Urothelium cell line (cell line): ENCODE data around the gene NINL.
"Not testable (repeated sequence)": the region's sequence is repeated elsewhere in the genome, so short reads cannot be mapped to it uniquely, and the experiment has no call there.

ENCODE experiments used
- DNase-seq: peaks from one replicate; pipeline ENCODE4 v3.0.0; 2011; ENCODE audit warnings: low spot score, mixed read lengths
- FAIRE-seq: peaks from 2 replicates; lab custom pipeline; 2011; peaks lifted over from hg19 to GRCh38; lab: Jason Lieb, UNC

Gene NINL

GRCh38 chr20:25600632-25601031 is 15.3 kb upstream of the NINL start:
- FAIRE-seq (no peak), DNase-seq (peak; percentile 25)

- DNase-seq (no peak), FAIRE-seq (no peak)
Measured at GRCh38 chr20:25592135-25592852, 7.0 kb upstream of the NINL start.

- not testable (repeated sequence) for DNase-seq, FAIRE-seq
Measured at GRCh38 chr20:25590778-25591177, 5.4 kb upstream of the NINL start.

- DNase-seq (no peak), FAIRE-seq (no peak)
Measured at GRCh38 chr20:25588491-25588890, 3.2 kb upstream of the NINL start.

GRCh38 chr20:25587536-25587935 is 2.2 kb upstream of the NINL start:
- no peak for FAIRE-seq

GRCh38 chr20:25586877-25587276 is 1.5 kb upstream of the NINL start:
- DNase-seq (no peak), FAIRE-seq (no peak)

More at GRCh38 chr20:25587536-25587935, 2.2 kb upstream of the NINL start:
- DNase-seq = no peak

GRCh38 chr20:25583607-25584006 is 1.7 kb downstream of the NINL start:
- not testable (repeated sequence) for FAIRE-seq, DNase-seq

- FAIRE-seq (no peak), DNase-seq (no peak)
Measured at GRCh38 chr20:25580711-25581110, 4.6 kb downstream of the NINL start.

GRCh38 chr20:25579081-25579770 is 6.1 kb downstream of the NINL start:
- DNase-seq = no peak
- FAIRE-seq = no peak

- DNase-seq (no peak), FAIRE-seq (no peak)
Measured at GRCh38 chr20:25576783-25577530, 8.4 kb downstream of the NINL start.

GRCh38 chr20:25574411-25574810 is 10.9 kb downstream of the NINL start:
- FAIRE-seq (no peak), DNase-seq (no peak)

GRCh38 chr20:25573288-25574251 is 11.8 kb downstream of the NINL start:
- FAIRE-seq = no peak

GRCh38 chr20:25571817-25572216 is 13.5 kb downstream of the NINL start:
- DNase-seq = no peak
- FAIRE-seq = no peak

More at GRCh38 chr20:25573288-25574251, 11.8 kb downstream of the NINL start:
- DNase-seq = no peak

GRCh38 chr20:25571240-25571639 is 14.1 kb downstream of the NINL start:
- DNase-seq = no peak
- no peak for FAIRE-seq

GRCh38 chr20:25570148-25570530 is 15.2 kb downstream of the NINL start:
- DNase-seq (no peak), FAIRE-seq (no peak)

GRCh38 chr20:25567286-25567685 is 18.0 kb downstream of the NINL start:
- no peak for FAIRE-seq

GRCh38 chr20:25566821-25567220 is 18.5 kb downstream of the NINL start:
- FAIRE-seq = no peak

More at GRCh38 chr20:25567286-25567685, 18.0 kb downstream of the NINL start:
- no peak for DNase-seq

GRCh38 chr20:25565578-25566157 is 19.7 kb downstream of the NINL start:
- DNase-seq (no peak), FAIRE-seq (no peak)

More at GRCh38 chr20:25566821-25567220, 18.5 kb downstream of the NINL start:
- no peak for DNase-seq

- FAIRE-seq (no peak), DNase-seq (no peak)
Measured at GRCh38 chr20:25563876-25564275, 21.5 kb downstream of the NINL start.

- no peak for FAIRE-seq
- no peak for DNase-seq
Measured at GRCh38 chr20:25563362-25563761, 22.0 kb downstream of the NINL start.
